SK-N-MC (cell line): ENCODE measurements around the gene ST6GALNAC6.

ENCODE experiments used
- DNase-seq: peaks from one replicate; pipeline ENCODE4 v3.0.0-alpha.2; 2011; ENCODE audit warnings: low read depth, low spot score
- H3K27ac ChIP-seq: fragments of 200-600 bp; sonication (generic); 2 replicates; pipeline ENCODE4 v1.5.1; 2016; ENCODE audit warnings: mixed run types
- H3K36me3 ChIP-seq: fragments of 200-600 bp; sonication (generic); 2 replicates; pipeline ENCODE4 v1.6.1; 2017; ENCODE audit warnings: antibody characterized with exemption, low read length, mixed read lengths; ENCODE audit not compliant: insufficient read depth
- H3K4me3 ChIP-seq: fragments of 200-600 bp; sonication (generic); 2 replicates; pipeline ENCODE4 v1.5.1; 2016
- H3K9ac ChIP-seq: fragments of 200-600 bp; sonication (generic); 2 replicates; pipeline ENCODE4 v1.8.0; 2017; ENCODE audit warnings: mixed run types, mixed read lengths; ENCODE audit not compliant: insufficient read length
- H3K9me3 ChIP-seq: fragments of 200-600 bp; sonication (generic); 2 replicates; pipeline ENCODE4 v1.6.1; 2017; ENCODE audit warnings: low read depth, mild to moderate bottlenecking, antibody characterized with exemption, low read length, moderate library complexity, mixed read lengths
- EZH2 ChIP-seq: fragments of 200-600 bp; sonication (generic); IDR thresholded peaks from one replicate; pipeline ENCODE4 v1.6.1; 2017; ENCODE audit warnings: antibody characterized with exemption
- FOXP2 ChIP-seq: optimal IDR thresholded peaks from 2 replicates; pipeline ENCODE3; 2011; ENCODE audit warnings: mild to moderate bottlenecking, moderate library complexity; ENCODE audit not compliant: insufficient read depth; ENCODE audit errors: extremely low read length, control extremely low read depth
- POLR2AphosphoS5 ChIP-seq: IDR thresholded peaks from 2 replicates; pipeline ENCODE4 v1.6.1; 2012; ENCODE audit warnings: mild to moderate bottlenecking, low read depth, low read length, borderline replicate concordance

The ST6GALNAC6 gene

DNA sequence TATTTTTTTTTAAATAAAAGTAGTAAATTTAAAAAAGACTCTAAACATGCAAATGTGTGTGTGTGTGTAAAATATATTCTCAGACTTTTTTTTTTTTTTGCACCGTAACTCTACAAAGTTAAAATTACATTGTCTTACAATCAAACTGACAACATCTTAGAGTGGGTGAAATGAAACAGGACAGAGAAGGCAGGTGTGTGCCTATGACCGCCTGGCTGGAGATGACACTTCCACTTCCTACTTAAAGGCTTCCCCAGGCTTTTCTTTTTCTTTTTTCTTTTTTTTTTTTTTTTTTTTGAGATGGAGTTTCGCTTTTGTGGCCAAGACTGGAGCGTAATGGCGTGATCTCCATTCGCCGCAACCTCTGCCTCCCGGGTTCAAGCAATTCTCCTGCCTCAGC, 19.3 kb downstream of the ST6GALNAC6 start:
- Histone ChIP-seq H3K36me3 (no peaks in the 10 kb centered on the region), H3K4me3 (no peak overlapping the region), H3K9me3 (no peaks in the 10 kb centered on the region), H3K9ac (no peak overlapping the region), H3K27ac (no peak overlapping the region)
- DNase-seq: no peak
- TF ChIP-seq POLR2AphosphoS5: no peak
- TF ChIP-seq FOXP2: no peak
- TF ChIP-seq EZH2: no peak

DNA sequence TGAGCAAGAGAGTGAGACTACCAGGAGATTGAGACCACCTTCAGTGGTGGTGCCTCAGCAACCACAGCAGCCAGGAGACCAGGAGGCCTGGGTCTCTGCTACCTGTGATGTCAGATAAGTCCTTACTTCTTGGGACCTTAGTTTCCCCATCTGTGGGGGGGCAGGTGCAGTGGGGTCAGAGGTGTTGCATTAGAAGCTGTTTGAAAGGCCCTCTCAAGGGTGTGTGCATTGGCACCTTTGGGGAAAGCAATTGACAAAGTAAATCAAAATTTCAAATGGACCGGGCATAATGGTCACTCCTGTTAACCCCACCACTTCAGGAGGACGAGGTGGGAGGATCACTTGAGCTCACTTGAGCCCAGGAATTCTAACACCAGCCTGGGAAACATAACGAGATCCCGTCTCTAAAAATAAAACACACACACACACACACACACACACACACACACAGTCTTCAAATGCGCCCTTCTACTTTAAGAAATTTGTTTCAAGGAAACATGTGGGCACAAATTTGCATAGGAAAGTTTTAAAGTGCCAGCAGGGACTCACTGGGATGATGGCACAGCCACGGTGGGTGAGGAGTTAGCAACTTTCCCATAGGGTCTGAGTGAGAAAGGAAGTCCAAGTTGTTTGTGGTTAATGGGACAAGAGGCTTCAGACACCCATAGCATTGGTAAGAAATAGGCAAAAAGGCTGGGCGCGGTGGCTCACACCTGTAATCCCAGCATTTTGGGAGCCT, 20.6 kb downstream of the ST6GALNAC6 start:
- Histone ChIP-seq H3K27ac (no peak overlapping the region), H3K36me3 (no peaks in the 10 kb centered on the region), H3K9me3 (no peaks in the 10 kb centered on the region), H3K4me3 (no peak overlapping the region), H3K9ac (no peak overlapping the region)
- no peak for DNase-seq
- TF ChIP-seq EZH2 (no peak), POLR2AphosphoS5 (no peak), FOXP2 (no peak)

DNA sequence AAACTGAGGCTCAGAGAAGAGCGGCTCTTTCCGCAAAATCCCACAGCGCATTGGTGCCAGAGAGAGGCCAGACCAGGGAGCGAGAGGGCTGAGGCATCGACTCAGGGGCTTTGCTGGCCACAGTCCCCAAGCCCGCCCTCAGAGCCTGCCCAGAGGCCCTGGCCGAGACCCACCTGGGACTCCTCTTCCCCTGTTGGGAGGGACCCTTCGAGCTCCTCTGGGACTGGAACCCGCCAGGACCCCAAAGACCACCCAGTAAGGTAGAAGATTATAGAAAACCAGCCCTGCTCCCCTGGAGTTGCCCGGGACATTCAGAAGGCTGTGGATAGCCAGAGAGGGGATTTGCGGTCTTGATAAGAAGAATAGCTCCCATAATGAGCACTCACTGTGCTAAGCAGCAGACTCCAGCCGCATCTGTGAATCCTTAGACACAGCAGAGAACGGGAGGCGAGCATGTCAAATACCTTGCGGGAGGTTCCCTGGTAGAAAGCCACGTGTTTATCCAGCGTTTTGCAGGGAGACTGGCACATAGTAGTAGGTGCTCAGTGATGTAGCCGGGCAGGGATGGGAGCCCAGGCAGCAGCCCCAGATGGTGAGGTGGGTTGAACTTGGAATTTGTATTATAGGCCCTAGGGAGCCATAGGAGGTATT, 21.3 kb downstream of the ST6GALNAC6 start:
- no peak overlapping the region for H3K27ac ChIP-seq
- peak overlapping the region; percentile 82 for H3K9ac ChIP-seq
- H3K36me3 ChIP-seq: no peaks in the 10 kb centered on the region
- H3K9me3 ChIP-seq: no peaks in the 10 kb centered on the region
- H3K4me3 ChIP-seq: peak overlapping the region; percentile 82
- TF ChIP-seq EZH2: no peak
- DNase-seq: no peak

DNA sequence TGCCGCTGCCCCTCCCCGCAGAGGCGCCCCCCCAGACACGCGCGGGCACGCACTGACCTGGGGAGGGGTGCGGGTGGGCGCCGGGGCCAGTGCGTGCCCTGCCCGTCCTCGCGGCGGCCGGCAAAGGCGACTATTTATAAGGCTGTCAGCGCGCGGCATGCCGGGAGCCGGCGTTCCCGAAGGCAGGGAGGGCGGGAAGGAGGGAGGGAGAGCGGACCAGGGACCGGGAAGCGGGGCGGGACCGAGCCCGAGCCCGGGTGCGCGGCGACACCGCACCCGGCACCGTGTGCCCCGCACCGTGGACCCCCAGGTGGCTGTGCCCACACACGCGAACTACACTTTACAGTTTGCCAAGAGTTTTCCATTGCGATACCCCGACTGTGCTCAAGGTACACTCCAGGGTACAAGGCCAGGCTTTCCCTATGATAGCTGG, 21.8 kb downstream of the ST6GALNAC6 start, which contains the start of gene AK1:
Gene AK1 (minus strand): TSS at position 110 of the 433 bp plus-strand sequence. CDS start 3,058 bp downstream, outside the sequence.
- no peaks in the 10 kb centered on the region for H3K9me3 ChIP-seq
- peak within 1 kb of the TSS; percentile 82 for H3K9ac ChIP-seq
- H3K4me3 ChIP-seq: peak within 1 kb of the TSS; percentile 82
- H3K27ac ChIP-seq: no peak within 1 kb of the TSS
- peak; percentile 64; the same call in 1 of the 2 replicates for TF ChIP-seq POLR2AphosphoS5
- no peak for TF ChIP-seq FOXP2
- H3K36me3 ChIP-seq: no peaks in the 10 kb centered on the region
- DNase-seq: no peak

DNA sequence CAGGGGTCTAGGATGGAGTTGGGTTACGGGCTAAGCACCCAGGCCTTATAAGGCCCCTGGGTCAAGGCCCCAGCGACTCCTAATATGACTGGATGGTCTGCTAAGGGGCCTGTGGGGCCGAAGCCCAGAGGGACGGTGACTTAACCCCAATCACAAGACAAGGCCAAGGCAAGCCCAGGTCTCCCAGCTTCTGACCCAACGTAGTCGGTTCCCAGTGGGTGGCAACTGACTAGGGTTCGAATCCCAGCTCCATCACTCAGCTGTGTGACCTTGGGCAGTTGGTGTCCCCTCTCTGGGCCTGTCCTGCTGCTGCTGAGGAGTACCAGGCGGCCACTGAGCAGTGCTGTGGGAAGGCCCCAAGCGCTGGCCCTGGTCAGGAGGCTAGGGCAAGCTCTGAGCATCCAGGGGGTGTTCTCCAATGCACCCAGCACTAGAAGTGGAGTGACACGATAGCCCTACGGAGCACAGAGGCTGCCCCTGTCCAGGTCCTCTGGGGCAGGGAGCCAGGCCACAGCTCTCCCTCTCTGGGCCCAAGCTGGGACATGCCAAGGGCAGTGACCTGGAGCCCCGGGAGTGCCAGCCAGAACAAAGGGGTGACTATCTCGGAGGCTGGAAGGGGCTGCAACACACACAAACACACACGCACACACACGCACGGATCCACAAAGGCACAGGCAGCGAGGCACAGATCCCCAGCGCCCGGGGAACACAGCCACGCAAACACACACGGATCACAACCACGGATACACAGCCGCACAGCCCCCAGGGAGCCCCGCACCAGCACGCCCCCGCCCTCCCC, 22.4 kb downstream of the ST6GALNAC6 start:
- Histone ChIP-seq H3K9ac (peak overlapping the region; percentile 82), H3K4me3 (peak overlapping the region; percentile 82), H3K27ac (no peak overlapping the region), H3K36me3 (no peaks in the 10 kb centered on the region), H3K9me3 (no peaks in the 10 kb centered on the region)
- DNase-seq: no peak
- no peak for TF ChIP-seq FOXP2
- no peak for TF ChIP-seq EZH2
- TF ChIP-seq POLR2AphosphoS5: no peak

DNA sequence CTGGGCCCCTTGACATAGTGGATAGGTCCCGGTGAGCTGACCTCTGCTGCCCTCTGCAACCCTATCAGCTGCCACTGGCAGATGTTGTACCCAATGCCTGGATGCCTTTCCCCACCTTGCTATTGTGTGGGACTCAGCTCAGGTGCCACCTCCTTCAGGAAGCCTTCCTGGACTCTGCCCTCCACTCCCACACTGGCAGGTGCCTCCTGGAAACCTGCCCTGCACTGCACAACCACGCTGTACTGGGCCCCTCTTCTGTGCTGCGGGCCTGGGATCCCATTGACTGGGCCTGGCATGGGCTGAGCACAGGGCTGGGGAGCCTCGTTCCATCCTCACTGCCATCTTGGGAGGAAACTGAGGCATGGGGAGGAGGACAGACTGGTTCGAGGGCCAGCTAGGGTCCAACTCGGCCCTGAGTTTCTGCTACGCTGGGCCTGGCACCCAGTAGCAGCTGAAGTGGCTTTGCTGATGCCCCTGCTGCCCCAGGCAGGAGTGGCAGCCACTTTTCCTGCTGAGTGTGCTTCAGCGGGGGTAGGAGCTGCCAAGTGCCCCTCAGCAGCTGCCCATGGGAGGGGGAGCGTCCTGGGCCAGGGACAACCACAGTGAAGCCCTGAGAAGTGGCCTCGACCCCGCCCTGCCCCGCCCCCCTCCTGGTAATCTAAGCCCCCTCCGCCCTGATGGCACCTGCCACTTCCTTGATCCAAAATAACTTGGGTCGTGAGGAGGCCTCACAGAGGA, 23.2 kb downstream of the ST6GALNAC6 start:
- no peak overlapping the region; the same call in 1 of the 2 replicates for H3K4me3 ChIP-seq
- DNase-seq: no peak
- no peaks in the 10 kb centered on the region for H3K36me3 ChIP-seq
- no peak for TF ChIP-seq EZH2
- no peak for TF ChIP-seq POLR2AphosphoS5
- TF ChIP-seq FOXP2: no peak
- H3K27ac ChIP-seq: no peak overlapping the region
- H3K9me3 ChIP-seq: no peaks in the 10 kb centered on the region
- H3K9ac ChIP-seq: no peak overlapping the region

DNA sequence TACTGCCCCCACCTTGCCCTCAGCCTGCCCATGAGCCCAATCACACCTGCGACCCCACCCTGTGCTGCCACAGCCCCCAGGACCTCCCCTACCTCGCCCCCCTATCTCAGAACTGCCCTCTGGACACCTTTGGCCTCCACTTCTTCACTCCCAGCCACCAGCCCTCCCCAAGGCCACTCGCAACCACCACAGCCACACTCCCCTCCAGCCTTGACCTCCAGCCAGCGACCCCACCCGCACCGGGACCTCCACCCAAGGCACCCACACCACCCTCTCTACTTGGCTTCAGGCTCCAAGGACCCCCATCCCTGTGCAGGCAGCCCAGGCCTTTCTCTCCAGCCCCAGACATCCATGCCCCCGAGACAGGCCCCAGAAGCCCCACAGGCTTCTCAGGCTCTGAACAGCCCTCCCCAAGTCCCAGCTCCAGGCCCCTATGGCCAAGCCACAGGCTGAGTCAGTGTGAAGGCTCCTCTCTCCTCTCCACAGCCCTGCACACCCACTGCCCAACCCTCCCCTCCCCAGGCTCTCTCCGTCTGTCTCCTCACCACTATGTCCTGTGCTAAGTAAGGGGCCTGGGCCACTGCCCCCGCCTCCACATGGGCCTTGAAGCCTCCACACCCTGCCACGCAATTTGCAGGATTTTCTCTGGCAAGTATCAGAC, 24.0 kb downstream of the ST6GALNAC6 start:
- no peak for TF ChIP-seq EZH2
- TF ChIP-seq FOXP2: no peak
- no peak for TF ChIP-seq POLR2AphosphoS5
- no peak for DNase-seq

More for the DNA sequence above, 24.0 kb downstream of the ST6GALNAC6 start:
- Histone ChIP-seq H3K9me3 (no peaks in the 10 kb centered on the region), H3K9ac (no peak overlapping the region), H3K27ac (no peak overlapping the region), H3K36me3 (no peaks in the 10 kb centered on the region), H3K4me3 (no peak overlapping the region)
